ENCODE data around the gene CCDC87.

DNA sequence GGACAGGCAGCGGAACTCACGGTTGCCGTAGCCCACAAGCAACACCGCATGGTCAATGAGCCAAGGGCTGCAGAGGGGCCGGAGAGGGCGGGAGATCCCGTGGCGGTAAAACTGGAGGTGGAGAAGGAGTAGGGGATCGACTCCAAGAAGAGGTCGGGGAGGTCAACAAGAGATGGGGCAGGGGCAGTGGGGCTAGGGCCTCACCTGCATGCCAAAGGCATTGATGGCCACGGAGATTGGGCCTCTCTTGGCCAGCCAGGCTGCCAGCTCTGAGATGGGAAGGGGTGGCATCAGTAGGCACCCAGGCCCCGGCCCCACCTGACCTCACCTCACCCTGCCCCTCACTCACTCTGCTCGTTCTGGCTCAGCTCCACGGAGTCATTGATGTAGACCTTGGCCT is 28.3 kb downstream of the CCDC87 start:
- no peak for TF ChIP-seq RAD21 (IDR thresholded peaks at IDR 0.05; ENCODE audit: low read depth)
- TF ChIP-seq EP300 (IDR thresholded peaks at IDR 0.05; ENCODE audit: borderline replicate concordance) = no peak
- TF ChIP-seq CREB1 (IDR thresholded peaks at IDR 0.05; ENCODE audit: low read depth) = no peak
- no peak for TF ChIP-seq NFIC (IDR thresholded peaks at IDR 0.05)
- TF ChIP-seq, protein P1, sequence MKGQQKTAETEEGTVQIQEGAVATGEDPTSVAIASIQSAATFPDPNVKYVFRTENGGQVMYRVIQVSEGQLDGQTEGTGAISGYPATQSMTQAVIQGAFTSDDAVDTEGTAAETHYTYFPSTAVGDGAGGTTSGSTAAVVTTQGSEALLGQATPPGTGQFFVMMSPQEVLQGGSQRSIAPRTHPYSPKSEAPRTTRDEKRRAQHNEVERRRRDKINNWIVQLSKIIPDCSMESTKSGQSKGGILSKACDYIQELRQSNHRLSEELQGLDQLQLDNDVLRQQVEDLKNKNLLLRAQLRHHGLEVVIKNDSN (IDR thresholded peaks at IDR 0.05) = no peak
- TF ChIP-seq TCF12 (IDR thresholded peaks at IDR 0.05; ENCODE audit: low read depth) = no peak
- TF ChIP-seq EGR1 (IDR thresholded peaks at IDR 0.05) = no peak
- no peak for TF ChIP-seq REST (IDR thresholded peaks at IDR 0.05; ENCODE audit: low read depth)
- TF ChIP-seq CEBPB (IDR thresholded peaks at IDR 0.05) = no peak

Data from Ishikawa (cell line).